Frontal cortex (tissue), 4 donors: ENCODE measurements around the gene CNTNAP4. TPM values are rescaled to one million over a fixed set of nuclear protein-coding genes. Genes with fewer than 3 reads are reported as not detected.
A peak's percentile ranks its signal among the peaks of the same experiment; 100 is the strongest.

Experiments used
- DNase-seq, 2 donors: peaks; one replicate each; pipeline ENCODE4 v3.0.0; 2012; ENCODE audit warnings: low spot score in 2 of 2
- FAIRE-seq: peaks from 2 replicates; lab custom pipeline; 2012; peaks lifted over from hg19 to GRCh38; lab: Jason Lieb, UNC
- total RNA-seq: library from RNA; depleted of rRNA; stranded (reverse); fragments of >200 nt; gene quantifications from one replicate; pipeline ENCODE4 v1.2.3, GENCODE V29; 2014
- donor health status: control.
- donor health status: control.
- donor health status: control.

CNTNAP4 gene
- total RNA-seq, result 32.6 TPM

GRCh38 chr16:76276745-76277438 is at the start of gene CNTNAP4:
Gene CNTNAP4 (plus strand): TSS chr16:76277401. CDS start chr16:76277663, 262 bp downstream.
- DNase-seq (peak in 1 of 2 donors; percentile 20), FAIRE-seq (no peak)

- DNase-seq, result no peak
- no peak for FAIRE-seq
Measured at GRCh38 chr16:76228546-76229146, 48.6 kb upstream of the CNTNAP4 start.

GRCh38 chr16:76232704-76233103 is 44.5 kb upstream of the CNTNAP4 start:
- no peak for DNase-seq
- no peak for FAIRE-seq

- DNase-seq, result no peak
- FAIRE-seq, result no peak
Measured at GRCh38 chr16:76235025-76235424, 42.2 kb upstream of the CNTNAP4 start.

GRCh38 chr16:76235426-76235825 is 41.8 kb upstream of the CNTNAP4 start:
- FAIRE-seq, result no peak
- no peak for DNase-seq

GRCh38 chr16:76237471-76237870 is 39.7 kb upstream of the CNTNAP4 start:
- no peak for FAIRE-seq

GRCh38 chr16:76241755-76242154 is 35.4 kb upstream of the CNTNAP4 start:
- no peak for DNase-seq

More at GRCh38 chr16:76237471-76237870, 39.7 kb upstream of the CNTNAP4 start:
- DNase-seq, result no peak

GRCh38 chr16:76243620-76244019 is 33.6 kb upstream of the CNTNAP4 start:
- FAIRE-seq, result no peak
- DNase-seq, result no peak

More at GRCh38 chr16:76241755-76242154, 35.4 kb upstream of the CNTNAP4 start:
- FAIRE-seq, result no peak

- DNase-seq (no peak), FAIRE-seq (no peak)
Measured at GRCh38 chr16:76246587-76246986, 30.6 kb upstream of the CNTNAP4 start.

GRCh38 chr16:76265434-76266045 is 11.7 kb upstream of the CNTNAP4 start:
- DNase-seq, result no peak
- no peak for FAIRE-seq

- FAIRE-seq (no peak), DNase-seq (no peak)
Measured at GRCh38 chr16:76268824-76269223, 8.4 kb upstream of the CNTNAP4 start.

- FAIRE-seq, result no peak
- no peak for DNase-seq
Measured at GRCh38 chr16:76277460-76278030, 344 bp downstream of the CNTNAP4 start.

- no peak for FAIRE-seq
- DNase-seq, result no peak
Measured at GRCh38 chr16:76278086-76278485, 885 bp downstream of the CNTNAP4 start.

- FAIRE-seq, result peak; percentile 89
Measured at GRCh38 chr16:76278980-76279379, 1.8 kb downstream of the CNTNAP4 start.

GRCh38 chr16:76280421-76281215 is 3.4 kb downstream of the CNTNAP4 start:
- FAIRE-seq (no peak), DNase-seq (no peak)

More at GRCh38 chr16:76278980-76279379, 1.8 kb downstream of the CNTNAP4 start:
- DNase-seq, result no peak

GRCh38 chr16:76287466-76287865 is 10.3 kb downstream of the CNTNAP4 start:
- FAIRE-seq, result no peak
- DNase-seq, result no peak

- FAIRE-seq (no peak), DNase-seq (no peak)
Measured at GRCh38 chr16:76292218-76292617, 15.0 kb downstream of the CNTNAP4 start.

GRCh38 chr16:76293980-76294379 is 16.8 kb downstream of the CNTNAP4 start:
- DNase-seq (no peak), FAIRE-seq (no peak)

- DNase-seq (no peak), FAIRE-seq (no peak)
Measured at GRCh38 chr16:76294396-76295214, 17.4 kb downstream of the CNTNAP4 start.
